H1 (cell line): ENCODE measurements around the gene MRPL20. TPM values are rescaled to one million over a fixed set of nuclear protein-coding genes. Genes with fewer than 3 reads are reported as not detected.

ENCODE experiments used
- ATF2 ChIP-seq: IDR thresholded peaks from 2 replicates; pipeline ENCODE4 v1.6.1; 2012; ENCODE audit warnings: low read length, inconsistent platforms
- BACH1 ChIP-seq: IDR thresholded peaks from 2 replicates; pipeline ENCODE4 v1.6.1; 2012; ENCODE audit warnings: low read length, improper control_type of control experiment
- CHD2 ChIP-seq: IDR thresholded peaks from 2 replicates; pipeline ENCODE4 v1.6.1; 2012; ENCODE audit warnings: low read length, improper control_type of control experiment
- KDM4A ChIP-seq: IDR thresholded peaks from one replicate; pipeline ENCODE4 v1.7.1; 2012; ENCODE audit warnings: low read depth, mild to moderate bottlenecking, moderate library complexity, low read length, inconsistent platforms; ENCODE audit not compliant: severe bottlenecking
- POLR2AphosphoS5 ChIP-seq: IDR thresholded peaks from 2 replicates; pipeline ENCODE4 v1.6.1; 2011; ENCODE audit warnings: low read depth, low read length
- RAD21 ChIP-seq, 2 experiments: IDR thresholded peaks in 1 of 2; conservative IDR thresholded peaks in 1 of 2; 2 replicates each; pipeline ENCODE4 v1.6.1; 2011; ENCODE audit warnings: low read depth in 2 of 2, low read length in 2 of 2, improper control_type of control experiment in 1 of 2, inconsistent platforms in 1 of 2, mild to moderate bottlenecking in 1 of 2, moderate library complexity in 1 of 2
- SAP30 ChIP-seq: fragments of 300-600 bp; sonication (generic); IDR thresholded peaks from 2 replicates; pipeline ENCODE4 v1.7.1; 2012; ENCODE audit warnings: low read length, moderate library complexity, mild to moderate bottlenecking, inconsistent platforms; ENCODE audit not compliant: insufficient read depth, insufficient replicate concordance
- TBP ChIP-seq: IDR thresholded peaks from 2 replicates; pipeline ENCODE4 v1.6.1; 2011; ENCODE audit warnings: low read depth, low read length, improper control_type of control experiment
- polyA plus RNA-seq, 7 experiments: library from polyadenylated mRNA; depleted of rRNA in 3 of 7; stranded (reverse) in 5 of 7; unstranded in 2 of 7; fragments of >200 nt in 5 of 7; fragments of 200-250 nt in 2 of 7; gene quantifications; 1 replicate in 5 of 7; 2 replicates in 1 of 7; 4 replicates in 1 of 7; pipeline versions ENCODE4 v1.2.1 to v1.2.3, GENCODE V29; 2011 to 2013; ENCODE audit warnings: missing spikeins in 2 of 7, mixed read lengths in 2 of 7
- total RNA-seq: library from RNA; stranded (reverse); fragmentation: NEBNext Ultra II Directional; extraction: Animal tissue kit (Norgen Biotek cat#: 25700); gene quantifications from 2 replicates; pipeline ENCODE4 v1.2.1, GENCODE V29; 2021

Gene MRPL20
- total and polyA plus RNA-seq, 2 of the 8 experiments (the other 6 are each of a cell fraction or from before 2014, with no cell fraction given): 126 to 151 TPM

GRCh38 chr1:1430992-1431844 lies 24.1 kb upstream of the MRPL20 start (continued):
- TF ChIP-seq RAD21 (IDR thresholded peaks at IDR 0.05 in 1 of 2, conservative IDR thresholded peaks at IDR 0.05 in 1 of 2; ENCODE audit: low read depth in 2 of 2, low read length in 2 of 2) (no peak), POLR2AphosphoS5 (no peak), SAP30 (no peak), CHD2 (no peak), ATF2 (no peak), TBP (no peak), KDM4A (no peak), BACH1 (no peak)
